Activated T-cell treated with anti-CD3 and anti-CD28 coated beads, Interleukin-2, amount 50 U/mL, for 72 hours (primary cell): ENCODE results near the gene SNUPN. TPM values are rescaled to one million over a fixed set of nuclear protein-coding genes. Genes with fewer than 3 reads are reported as not detected.

Experiments
- ATAC-seq, 2 donors: fragments of 150-1000 bp; cut with Tn5 transposase; replicated peaks in 1 of 2; 2 replicates each; pipeline ENCODE4 v1.10.0; 2021; ENCODE audit warnings: moderate library complexity in 2 of 2, mild to moderate bottlenecking in 1 of 2
- DNase-seq, 2 donors: peaks; one replicate each; pipeline ENCODE4 v3.0.0; 2021 to 2022; ENCODE audit warnings: mixed read lengths in 1 of 2
- H3K27ac Mint-ChIP-seq: one replicate; pipeline ENCODE4 v1.8.0; 2022; ENCODE audit warnings: mild to moderate bottlenecking, moderate library complexity, mixed read lengths
- H3K27me3 Mint-ChIP-seq: one replicate; pipeline ENCODE4 v1.8.0; 2022; ENCODE audit warnings: low read depth, mixed read lengths
- H3K36me3 Mint-ChIP-seq, 2 donors: one replicate each; pipeline ENCODE4 v1.8.0; 2022; ENCODE audit warnings: mixed read lengths in 2 of 2, mild to moderate bottlenecking in 1 of 2; ENCODE audit not compliant: insufficient read depth in 2 of 2
- H3K4me1 Mint-ChIP-seq: one replicate; pipeline ENCODE4 v1.8.0; 2022; ENCODE audit warnings: low read depth, mixed read lengths
- H3K4me3 Mint-ChIP-seq, 2 donors: one replicate each; pipeline ENCODE4 v1.8.0; 2022; ENCODE audit warnings: mild to moderate bottlenecking in 2 of 2, mixed read lengths in 2 of 2, moderate library complexity in 2 of 2
- H3K9me3 Mint-ChIP-seq, 2 donors: one replicate each; pipeline ENCODE4 v1.8.0; 2022; ENCODE audit warnings: mixed read lengths in 2 of 2
- total RNA-seq, 2 donors: library from RNA; stranded (reverse); gene quantifications; one replicate each; pipeline ENCODE4 v1.2.3, GENCODE V29; 2022

SNUPN gene
- 10 to 100 TPM; 22.4 to 26.2 TPM for total RNA-seq

GRCh38 chr15:75625542-75626347 is at the start of gene SNUPN:
SNUPN (minus strand) TSS chr15:75625725; CDS start chr15:75621051, 4,674 bp downstream.
- peak within 1 kb of the TSS; percentile 95 for H3K27ac Mint-ChIP-seq
- no peaks in the 10 kb centered on the region for H3K9me3 Mint-ChIP-seq
- peaks cover 51% of the 10 kb centered on the region for H3K4me1 Mint-ChIP-seq
- H3K27me3 Mint-ChIP-seq = no peaks in the 10 kb centered on the region
- peak; percentile 93 to 94 for DNase-seq
- H3K36me3 Mint-ChIP-seq = peaks cover 2 to 4% of the 10 kb centered on the region in 2 donors
- ATAC-seq = peak; percentile 92
- H3K4me3 Mint-ChIP-seq = peak within 1 kb of the TSS; percentile 94 to 98

GRCh38 chr15:75674366-75674765 is 48.8 kb upstream of the SNUPN start:
- Mint-ChIP-seq H3K9me3 (no peaks in the 10 kb centered on the region), H3K36me3 (no peaks in the 10 kb centered on the region), H3K4me3 (no peak overlapping the region), H3K27ac (no peak overlapping the region), H3K27me3 (no peaks in the 10 kb centered on the region), H3K4me1 (no peaks in the 10 kb centered on the region)
- no peak for ATAC-seq
- DNase-seq = no peak

- no peak for DNase-seq
- ATAC-seq = no peak
- H3K27ac Mint-ChIP-seq = no peak overlapping the region
- H3K4me1 Mint-ChIP-seq = no peaks in the 10 kb centered on the region
- H3K27me3 Mint-ChIP-seq = no peaks in the 10 kb centered on the region
- no peaks in the 10 kb centered on the region for H3K36me3 Mint-ChIP-seq
- no peaks in the 10 kb centered on the region for H3K9me3 Mint-ChIP-seq
- no peak overlapping the region for H3K4me3 Mint-ChIP-seq
Measured at GRCh38 chr15:75673426-75674235, 48.1 kb upstream of the SNUPN start.

GRCh38 chr15:75672646-75673425 is 47.3 kb upstream of the SNUPN start:
- no peaks in the 10 kb centered on the region for H3K36me3 Mint-ChIP-seq
- no peaks in the 10 kb centered on the region for H3K9me3 Mint-ChIP-seq
- DNase-seq (no peak), ATAC-seq (no peak)
- no peak overlapping the region for H3K27ac Mint-ChIP-seq
- H3K4me3 Mint-ChIP-seq = no peak overlapping the region
- no peaks in the 10 kb centered on the region for H3K4me1 Mint-ChIP-seq
- H3K27me3 Mint-ChIP-seq = no peaks in the 10 kb centered on the region

- Mint-ChIP-seq H3K27ac (no peak overlapping the region), H3K4me3 (no peak overlapping the region), H3K9me3 (no peaks in the 10 kb centered on the region), H3K27me3 (no peaks in the 10 kb centered on the region), H3K4me1 (no peaks in the 10 kb centered on the region), H3K36me3 (no peaks in the 10 kb centered on the region)
- ATAC-seq (no peak), DNase-seq (no peak)
Measured at GRCh38 chr15:75671730-75672602, 46.4 kb upstream of the SNUPN start.

GRCh38 chr15:75669879-75670212 is 44.3 kb upstream of the SNUPN start:
- no peaks in the 10 kb centered on the region for H3K4me1 Mint-ChIP-seq
- H3K27me3 Mint-ChIP-seq = no peaks in the 10 kb centered on the region
- no peaks in the 10 kb centered on the region for H3K36me3 Mint-ChIP-seq
- H3K9me3 Mint-ChIP-seq = no peaks in the 10 kb centered on the region
- no peak for DNase-seq
- ATAC-seq = no peak
- no peak overlapping the region for H3K27ac Mint-ChIP-seq
- H3K4me3 Mint-ChIP-seq = no peak overlapping the region

GRCh38 chr15:75669191-75669878 is 43.8 kb upstream of the SNUPN start:
- Mint-ChIP-seq H3K27ac (no peak overlapping the region), H3K36me3 (no peaks in the 10 kb centered on the region), H3K9me3 (no peaks in the 10 kb centered on the region), H3K27me3 (no peaks in the 10 kb centered on the region), H3K4me1 (no peaks in the 10 kb centered on the region), H3K4me3 (no peak overlapping the region)
- DNase-seq (peak; percentile 8 to 18), ATAC-seq (peak; percentile 63 to 77)

- H3K4me3 Mint-ChIP-seq = no peak overlapping the region
- no peaks in the 10 kb centered on the region for H3K27me3 Mint-ChIP-seq
- H3K27ac Mint-ChIP-seq = no peak overlapping the region
- no peaks in the 10 kb centered on the region for H3K4me1 Mint-ChIP-seq
- DNase-seq (no peak), ATAC-seq (no peak)
- H3K36me3 Mint-ChIP-seq = no peaks in the 10 kb centered on the region
- H3K9me3 Mint-ChIP-seq = no peaks in the 10 kb centered on the region
Measured at GRCh38 chr15:75666823-75667501, 41.4 kb upstream of the SNUPN start.

- no peaks in the 10 kb centered on the region for H3K36me3 Mint-ChIP-seq
- H3K9me3 Mint-ChIP-seq = no peaks in the 10 kb centered on the region
- no peak overlapping the region for H3K27ac Mint-ChIP-seq
- DNase-seq (no peak), ATAC-seq (no peak)
- H3K4me3 Mint-ChIP-seq = no peak overlapping the region
- H3K27me3 Mint-ChIP-seq = no peaks in the 10 kb centered on the region
- no peaks in the 10 kb centered on the region for H3K4me1 Mint-ChIP-seq
Measured at GRCh38 chr15:75663931-75664421, 38.5 kb upstream of the SNUPN start.

- no peak for ATAC-seq
- H3K9me3 Mint-ChIP-seq = no peaks in the 10 kb centered on the region
- H3K36me3 Mint-ChIP-seq = no peaks in the 10 kb centered on the region
- H3K27me3 Mint-ChIP-seq = no peaks in the 10 kb centered on the region
- H3K27ac Mint-ChIP-seq = no peak overlapping the region
- DNase-seq = no peak
- no peak overlapping the region for H3K4me3 Mint-ChIP-seq
- no peaks in the 10 kb centered on the region for H3K4me1 Mint-ChIP-seq
Measured at GRCh38 chr15:75662823-75663519, 37.4 kb upstream of the SNUPN start.

GRCh38 chr15:75661756-75662140 is 36.2 kb upstream of the SNUPN start:
- H3K36me3 Mint-ChIP-seq = no peaks in the 10 kb centered on the region
- H3K27ac Mint-ChIP-seq = no peak overlapping the region
- H3K4me1 Mint-ChIP-seq = no peaks in the 10 kb centered on the region
- ATAC-seq (no peak), DNase-seq (no peak)
- H3K4me3 Mint-ChIP-seq = no peak overlapping the region
- no peaks in the 10 kb centered on the region for H3K9me3 Mint-ChIP-seq
- no peaks in the 10 kb centered on the region for H3K27me3 Mint-ChIP-seq
